GM23338 (cell line): ENCODE results near the gene MAFF.

Source experiments
- CREB1 ChIP-seq: fragments of 250-450 bp; sonication (Bioruptor Pico); IDR thresholded peaks from 2 replicates; pipeline ENCODE4 v1.5.0; 2020; ENCODE audit warnings: low read depth, mild to moderate bottlenecking, moderate library complexity
- CTCF ChIP-seq, 2 experiments: fragments of 200-600 bp in 1 of 2; sonication (generic) in 1 of 2; conservative IDR thresholded peaks; 2 replicates each; pipeline versions ENCODE4 v1.5.1 to v1.6.1; 2016 to 2017; ENCODE audit warnings: antibody characterized with exemption in 2 of 2, low read depth in 2 of 2, mild to moderate bottlenecking in 2 of 2, moderate library complexity in 1 of 2
- EZH2 ChIP-seq: fragments of 200-600 bp; sonication (generic); IDR thresholded peaks from one replicate; pipeline ENCODE4 v1.8.0; 2017; ENCODE audit warnings: antibody characterized with exemption, mild to moderate bottlenecking, low read depth; ENCODE audit not compliant: unreplicated experiment
- JUNB ChIP-seq: IDR thresholded peaks from one replicate; pipeline ENCODE4 v1.6.1; 2016; ENCODE audit warnings: antibody characterized with exemption; ENCODE audit not compliant: unreplicated experiment
- POLR2AphosphoS5 ChIP-seq: IDR thresholded peaks from 2 replicates; pipeline ENCODE4 v1.6.1; 2016; ENCODE audit warnings: antibody characterized with exemption, low read depth
- REST ChIP-seq: IDR thresholded peaks from one replicate; pipeline ENCODE4 v1.6.1; 2018; ENCODE audit warnings: antibody characterized with exemption; ENCODE audit not compliant: unreplicated experiment

- TF ChIP-seq POLR2AphosphoS5: no peak
- peak in 1 of 2 experiments; percentile 28; a peak in 2 of 4 replicates for TF ChIP-seq CTCF (conservative IDR thresholded peaks at IDR 0.05; ENCODE audit: low read depth in 2 of 2)
- no peak for TF ChIP-seq REST
- no peak for TF ChIP-seq EZH2
- TF ChIP-seq CREB1 (CRISPR knock-in tag): peak; percentile 60
- TF ChIP-seq JUNB: no peak
These were observed 12.7 kb downstream of the MAFF start for GRCh38 chr22:38214302-38215056.
